Gastrocnemius medialis (tissue), 4 donors: Measurements from ENCODE around the gene SPAG4. TPM values are rescaled to one million over a fixed set of nuclear protein-coding genes. Genes with fewer than 3 reads are reported as not detected.

Experiments
- ATAC-seq, 2 donors: fragments of 150-250 bp; one replicate each; pipeline ENCODE4 v1.9.1; 2016
- DNase-seq, 2 donors: peaks; one replicate each; pipeline ENCODE4 v3.0.0-alpha.2; 2019
- H3K27ac ChIP-seq, 4 donors: fragments of 200-600 bp; sonication (generic); 1 replicate in 1 of 4; 2 replicates in 3 of 4; pipeline ENCODE4 v1.5.1; 2016 to 2018; ENCODE audit warnings: mild to moderate bottlenecking in 2 of 4, moderate library complexity in 1 of 4
- H3K27me3 ChIP-seq, 3 donors: fragments of 200-600 bp; sonication (generic) in 2 of 3; 1 replicate in 1 of 3; 2 replicates in 2 of 3; pipeline versions ENCODE4 v1.5.1 to v1.6.0; 2016 to 2019; ENCODE audit warnings: mild to moderate bottlenecking in 1 of 3, moderate library complexity in 1 of 3
- H3K36me3 ChIP-seq, 2 donors: fragments of 200-600 bp; sonication (generic) in 1 of 2; one replicate each; pipeline ENCODE4 v1.5.1; 2017 to 2018
- H3K4me1 ChIP-seq, 2 donors: fragments of 200-600 bp; sonication (generic) in 1 of 2; one replicate each; pipeline ENCODE4 v1.5.1; 2016 to 2017; ENCODE audit warnings: mild to moderate bottlenecking in 2 of 2
- H3K4me3 ChIP-seq, 4 donors: fragments of 200-600 bp; sonication (generic) in 3 of 4; 1 replicate in 1 of 4; 2 replicates in 3 of 4; pipeline ENCODE4 v1.5.1; 2016 to 2019; ENCODE audit warnings: mild to moderate bottlenecking in 2 of 4
- H3K9me3 ChIP-seq, 3 donors: fragments of 200-600 bp; sonication (generic) in 2 of 3; 1 replicate in 1 of 3; 2 replicates in 2 of 3; pipeline ENCODE4 v1.5.1; 2016 to 2019
- CTCF ChIP-seq, 5 experiments: fragments of 450-650 bp in 3 of 5; fragments of 200-600 bp in 2 of 5; sonication (generic) in 2 of 5; IDR thresholded peaks in 4 of 5; conservative IDR thresholded peaks in 1 of 5; 1 replicate in 4 of 5; 2 replicates in 1 of 5; pipeline ENCODE4 v1.5.1; 2016 to 2019; ENCODE audit warnings: antibody characterized with exemption in 5 of 5, mild to moderate bottlenecking in 3 of 5, moderate library complexity in 3 of 5
- POLR2A ChIP-seq, 2 donors: fragments of 450-650 bp; IDR thresholded peaks; one replicate each; pipeline ENCODE4 v1.6.1; 2017; ENCODE audit warnings: antibody characterized with exemption in 2 of 2, mild to moderate bottlenecking in 2 of 2, moderate library complexity in 2 of 2
- in situ Hi-C, 4 donors: fragments of 200-750 bp; cut with MboI; loops; one replicate each; pipeline versions ENCODE4 v1.15.0 to v1.8.0; 2017; ENCODE audit warnings: low sequenced_read_pairs in 4 of 4
- intact Hi-C: fragments of 100-400 bp; cut with DNase I; formaldehyde crosslinking; loops from one replicate; pipeline ENCODE4 v1.15.1; 2023; ENCODE audit warnings: low total_unique reads
- total RNA-seq, 4 donors: library from RNA; depleted of rRNA; stranded (reverse); fragments of >200 nt; gene quantifications; one replicate each; pipeline versions ENCODE4 v1.1.0 to v1.2.3, GENCODE V29; 2016

Gene SPAG4
- total RNA-seq, 4 donors from 2014 or later, result 0.91 to 1.4 TPM; not detected in 2

DNA sequence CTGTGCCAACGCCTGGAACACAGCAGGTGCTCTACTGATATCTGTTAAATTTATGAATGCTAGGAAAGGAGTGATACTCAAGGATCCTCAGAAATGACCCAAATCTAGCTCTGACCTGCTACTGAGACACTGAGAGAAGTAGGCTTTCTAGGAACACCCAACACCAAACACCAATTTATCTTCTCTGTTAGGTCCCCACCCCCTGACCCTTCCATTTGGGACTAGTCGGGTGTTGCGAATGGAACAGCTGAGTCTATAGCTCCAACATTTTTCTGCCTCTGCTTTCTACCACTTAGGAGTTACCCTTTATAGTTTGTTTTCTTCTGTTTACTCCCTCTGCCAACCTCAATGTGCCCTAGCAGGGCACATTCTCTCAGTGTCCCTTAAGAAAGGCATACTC is 25.1 kb downstream of the SPAG4 start:
- Histone ChIP-seq H3K4me3 (no peak overlapping the region), H3K4me1 (peaks cover 38 to 58% of the 10 kb centered on the region in 2 donors), H3K36me3 (no peaks in the 10 kb centered on the region), H3K9me3 (no peaks in the 10 kb centered on the region), H3K27ac (no peak overlapping the region), H3K27me3 (no peaks in the 10 kb centered on the region)
- no peak for DNase-seq
- ATAC-seq, result no peak
- intact Hi-C loops, result no loop called here
- TF ChIP-seq CTCF (IDR thresholded peaks at IDR 0.05 in 4 of 5, conservative IDR thresholded peaks at IDR 0.05 in 1 of 5), result no peak
- TF ChIP-seq POLR2A (IDR thresholded peaks at IDR 0.05), result no peak
- in situ Hi-C loops, result no loop called here

GRCh38 chr20:35641743-35642142 is 26.1 kb downstream of the SPAG4 start:
- Histone ChIP-seq H3K4me3 (no peak overlapping the region), H3K4me1 (peaks cover 31 to 49% of the 10 kb centered on the region in 2 donors), H3K36me3 (no peaks in the 10 kb centered on the region), H3K27ac (no peak overlapping the region), H3K27me3 (no peaks in the 10 kb centered on the region), H3K9me3 (no peaks in the 10 kb centered on the region)
- DNase-seq, result no peak
- TF ChIP-seq CTCF (IDR thresholded peaks at IDR 0.05 in 4 of 5, conservative IDR thresholded peaks at IDR 0.05 in 1 of 5) (no peak), POLR2A (IDR thresholded peaks at IDR 0.05) (no peak)
- ATAC-seq, result no peak
- intact Hi-C loops, result no loop called here
- in situ Hi-C loops, result no loop called here

- DNase-seq (no peak), ATAC-seq (no peak)
- in situ Hi-C loops (no loop called here), intact Hi-C loops (no loop called here)
- TF ChIP-seq CTCF (IDR thresholded peaks at IDR 0.05 in 4 of 5, conservative IDR thresholded peaks at IDR 0.05 in 1 of 5), result no peak
- no peak for TF ChIP-seq POLR2A (IDR thresholded peaks at IDR 0.05)
- Histone ChIP-seq H3K36me3 (no peaks in the 10 kb centered on the region), H3K27ac (no peak overlapping the region), H3K4me3 (no peak overlapping the region), H3K9me3 (no peaks in the 10 kb centered on the region), H3K27me3 (no peaks in the 10 kb centered on the region), H3K4me1 (peaks cover 19 to 38% of the 10 kb centered on the region in 2 donors)
Measured at GRCh38 chr20:35643045-35643444, 27.4 kb downstream of the SPAG4 start.

DNA sequence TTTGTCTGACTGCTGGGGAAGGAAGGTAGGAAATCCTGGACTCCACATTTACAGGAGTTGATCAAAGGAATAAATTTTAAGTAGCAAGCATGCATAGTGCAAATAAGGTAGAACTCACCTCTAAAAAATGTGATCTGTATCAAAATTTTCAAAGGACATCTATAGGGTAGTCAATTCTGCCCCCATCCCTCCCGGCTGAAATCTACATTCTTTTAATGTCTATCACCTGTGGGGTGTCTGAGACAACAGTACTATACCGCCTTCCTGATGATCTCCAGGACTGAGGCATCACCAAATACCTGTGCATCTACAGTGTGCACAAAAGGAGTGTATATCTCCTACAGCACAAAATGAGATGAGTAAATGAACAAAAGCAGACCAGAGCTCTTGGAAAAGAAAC is 29.2 kb downstream of the SPAG4 start:
- Histone ChIP-seq H3K9me3 (no peaks in the 10 kb centered on the region), H3K36me3 (no peaks in the 10 kb centered on the region), H3K4me3 (no peak overlapping the region), H3K4me1 (peaks cover 19 to 47% of the 10 kb centered on the region in 2 donors), H3K27ac (no peak overlapping the region), H3K27me3 (no peaks in the 10 kb centered on the region)
- in situ Hi-C loops (no loop called here), intact Hi-C loops (no loop called here)
- ATAC-seq (no peak), DNase-seq (no peak)
- TF ChIP-seq POLR2A (IDR thresholded peaks at IDR 0.05), result no peak
- TF ChIP-seq CTCF (IDR thresholded peaks at IDR 0.05 in 4 of 5, conservative IDR thresholded peaks at IDR 0.05 in 1 of 5), result no peak

GRCh38 chr20:35648836-35649235 is 33.2 kb downstream of the SPAG4 start:
- peaks cover 37 to 57% of the 10 kb centered on the region in 2 donors for H3K4me1 ChIP-seq
- ATAC-seq (no peak), DNase-seq (no peak)
- in situ Hi-C loops, result no loop called here
- no peak overlapping the region for H3K4me3 ChIP-seq
- TF ChIP-seq POLR2A (IDR thresholded peaks at IDR 0.05), result no peak
- TF ChIP-seq CTCF (IDR thresholded peaks at IDR 0.05 in 4 of 5, conservative IDR thresholded peaks at IDR 0.05 in 1 of 5), result no peak
- H3K9me3 ChIP-seq, result no peaks in the 10 kb centered on the region
- intact Hi-C loops, result no loop called here
- no peak overlapping the region for H3K27ac ChIP-seq
- no peaks in the 10 kb centered on the region for H3K27me3 ChIP-seq
- H3K36me3 ChIP-seq, result peaks cover 0 to 6% of the 10 kb centered on the region in 2 donors
